ENCODE results near the gene SMYD2.

The SMYD2 gene, protein sequence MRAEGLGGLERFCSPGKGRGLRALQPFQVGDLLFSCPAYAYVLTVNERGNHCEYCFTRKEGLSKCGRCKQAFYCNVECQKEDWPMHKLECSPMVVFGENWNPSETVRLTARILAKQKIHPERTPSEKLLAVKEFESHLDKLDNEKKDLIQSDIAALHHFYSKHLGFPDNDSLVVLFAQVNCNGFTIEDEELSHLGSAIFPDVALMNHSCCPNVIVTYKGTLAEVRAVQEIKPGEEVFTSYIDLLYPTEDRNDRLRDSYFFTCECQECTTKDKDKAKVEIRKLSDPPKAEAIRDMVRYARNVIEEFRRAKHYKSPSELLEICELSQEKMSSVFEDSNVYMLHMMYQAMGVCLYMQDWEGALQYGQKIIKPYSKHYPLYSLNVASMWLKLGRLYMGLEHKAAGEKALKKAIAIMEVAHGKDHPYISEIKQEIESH

GRCh38 chr1:214281021-214281719 is at the start of gene SMYD2:
Gene SMYD2, plus strand, starts transcription at chr1:214281159. Its CDS starts 96 bp downstream, at chr1:214281255.
- DNase-seq = peak; percentile 81

- DNase-seq = no peak
Measured at GRCh38 chr1:214233856-214234634, 46.9 kb upstream of the SMYD2 start.

DNA sequence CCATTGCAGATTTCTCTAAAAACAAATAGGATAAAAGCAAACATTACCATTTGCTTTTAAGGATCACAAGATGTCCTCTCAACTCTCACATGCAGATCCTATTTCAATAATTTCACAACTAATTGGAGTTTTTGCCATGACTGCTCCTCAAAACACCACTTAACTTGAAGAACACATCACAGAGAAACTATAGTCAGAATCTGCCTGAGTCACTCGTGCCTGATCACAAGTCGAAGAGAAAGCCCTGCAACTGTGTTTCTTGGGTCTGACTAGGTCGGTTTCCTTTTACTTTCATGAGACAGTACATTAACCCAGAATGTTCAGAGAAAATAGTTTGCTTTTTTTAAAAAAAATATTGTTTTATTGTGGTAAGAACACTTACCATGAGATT is 46.3 kb upstream of the SMYD2 start:
- no peak for DNase-seq

GRCh38 chr1:214236477-214236876 is 44.5 kb upstream of the SMYD2 start:
- DNase-seq = no peak

DNA sequence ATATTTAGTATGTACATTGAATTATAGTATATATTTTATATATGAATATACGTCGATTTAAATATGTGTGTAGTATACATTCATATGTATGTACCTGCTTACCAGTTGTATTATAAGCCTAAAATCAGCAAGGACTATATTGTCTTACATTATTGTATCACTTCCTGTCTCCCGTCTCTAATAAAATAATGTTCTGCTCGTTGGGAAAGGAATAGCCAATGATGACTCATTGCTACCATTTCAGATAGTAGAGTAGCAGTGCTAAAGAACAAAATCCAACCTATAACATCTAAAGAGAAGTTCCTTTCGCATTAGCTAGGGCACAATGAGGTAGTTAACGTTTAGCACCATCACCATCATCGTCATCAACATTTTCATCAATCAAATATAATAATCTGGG is 39.9 kb upstream of the SMYD2 start:
- no peak for DNase-seq

DNA sequence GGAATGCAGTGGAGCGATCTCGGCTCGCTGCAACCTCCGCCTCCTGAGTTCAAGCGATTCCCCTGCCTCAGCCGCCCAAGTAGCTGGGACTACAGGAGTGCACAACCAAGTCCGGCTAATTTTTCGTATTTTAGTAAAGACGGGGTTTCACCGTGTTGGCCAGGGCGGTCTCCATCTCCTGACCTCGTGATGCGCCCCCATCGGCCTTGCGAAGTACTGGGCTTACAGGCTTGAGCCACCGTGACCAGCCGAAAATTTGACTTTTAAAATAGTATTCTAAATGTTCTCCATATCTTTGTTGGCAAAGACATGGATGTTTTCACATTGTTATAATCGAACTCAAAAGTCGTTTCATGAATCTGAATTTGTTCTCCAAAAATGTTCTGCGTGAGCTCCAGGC is 36.7 kb upstream of the SMYD2 start:
- DNase-seq = no peak

GRCh38 chr1:214244841-214245240 is 36.1 kb upstream of the SMYD2 start:
- no peak for DNase-seq

- DNase-seq = no peak
Measured at GRCh38 chr1:214247501-214248041, 33.4 kb upstream of the SMYD2 start.

DNA sequence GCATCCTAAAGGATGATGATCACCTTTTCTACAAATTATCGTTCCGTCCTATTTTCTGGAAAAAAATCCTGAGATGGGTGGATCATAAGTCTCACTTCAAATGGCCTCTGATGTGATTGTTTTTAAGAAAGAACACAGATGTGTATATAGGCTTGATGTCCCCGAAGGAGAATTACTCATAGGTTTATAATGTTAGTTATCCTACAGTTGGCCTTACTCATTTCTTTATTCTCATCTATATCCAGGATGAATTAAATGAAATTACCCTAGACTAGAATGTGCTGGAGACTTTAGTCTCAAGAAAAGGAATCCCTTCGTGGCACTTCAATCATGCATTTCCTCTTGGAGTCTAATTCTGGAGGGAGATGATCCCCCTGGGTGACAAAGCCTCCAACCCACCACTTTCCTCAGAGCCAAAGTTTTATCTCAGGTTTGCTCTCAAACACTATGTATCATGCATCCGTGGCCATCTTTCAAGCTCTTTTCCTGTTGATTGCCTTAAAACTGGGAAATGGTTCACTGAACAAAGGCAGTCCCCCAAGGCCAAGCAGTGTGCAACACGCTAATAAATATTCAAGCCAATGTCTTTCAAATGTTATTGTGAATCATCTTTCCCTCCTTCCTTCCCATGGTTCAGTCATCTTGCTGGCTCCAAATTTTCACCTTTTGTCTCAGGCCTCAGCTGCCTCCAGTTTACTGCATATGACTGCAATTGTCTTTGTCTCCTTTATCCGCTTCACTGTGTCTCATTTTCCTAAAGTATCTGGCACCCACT is 32.5 kb upstream of the SMYD2 start:
- no peak for DNase-seq

GRCh38 chr1:214249651-214250050 is 31.3 kb upstream of the SMYD2 start:
- DNase-seq = no peak

- DNase-seq = no peak
Measured at GRCh38 chr1:214251354-214251753, 29.6 kb upstream of the SMYD2 start.

DNA sequence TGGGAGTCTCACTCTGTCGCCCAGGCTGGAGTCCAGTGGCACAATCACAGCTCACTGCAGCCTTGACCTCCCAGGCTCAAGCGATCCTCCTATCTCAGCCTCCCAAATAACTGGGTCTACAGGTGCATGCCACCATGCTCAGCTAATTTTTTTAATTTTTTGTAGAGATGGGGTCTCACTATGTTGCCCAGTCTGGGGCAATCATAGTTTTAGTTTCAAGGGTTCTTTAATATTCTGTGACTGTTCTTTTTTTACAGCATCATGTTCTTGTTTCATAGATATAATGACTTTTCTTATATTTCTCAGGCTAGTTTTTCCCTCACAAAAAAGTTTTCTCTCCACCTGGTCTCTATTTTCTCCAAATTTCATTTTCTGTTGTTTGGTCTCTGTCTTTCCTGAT is 25.4 kb upstream of the SMYD2 start:
- DNase-seq = no peak

GRCh38 chr1:214259353-214259977 is 21.5 kb upstream of the SMYD2 start:
- no peak for DNase-seq

DNA sequence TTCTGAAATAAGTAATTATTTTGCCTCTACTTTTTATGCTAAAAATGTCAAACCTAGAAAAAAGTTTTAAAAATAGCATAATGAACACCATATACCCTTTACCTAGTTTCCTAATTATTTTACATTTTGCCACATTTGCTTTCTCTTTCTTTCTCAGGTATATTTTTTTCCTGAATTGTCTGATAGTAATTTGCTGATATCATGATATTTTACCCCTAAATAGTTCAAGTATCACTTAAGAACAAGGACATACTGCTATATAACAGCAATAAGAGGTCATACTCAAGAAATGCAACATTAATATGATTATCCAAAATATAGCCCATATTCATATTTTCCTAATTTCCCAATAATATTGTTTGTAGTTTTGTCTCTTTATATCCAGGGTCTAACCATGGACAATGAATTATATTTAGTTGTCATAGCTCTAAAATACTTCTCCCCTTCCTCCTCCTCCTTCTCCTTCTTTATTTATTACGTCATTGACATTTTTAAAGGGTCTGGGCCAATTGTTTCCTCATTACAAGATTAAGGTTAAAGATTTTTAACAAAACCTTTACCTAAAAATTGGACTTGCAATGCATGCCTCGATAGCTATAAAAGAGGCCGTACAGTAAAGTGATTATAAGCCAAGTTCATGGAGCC is 20.3 kb upstream of the SMYD2 start:
- no peak for DNase-seq

GRCh38 chr1:214261206-214262123 is 19.5 kb upstream of the SMYD2 start:
- peak; percentile 82 for DNase-seq

GRCh38 chr1:214264196-214264595 is 16.8 kb upstream of the SMYD2 start:
- no peak for DNase-seq

DNA sequence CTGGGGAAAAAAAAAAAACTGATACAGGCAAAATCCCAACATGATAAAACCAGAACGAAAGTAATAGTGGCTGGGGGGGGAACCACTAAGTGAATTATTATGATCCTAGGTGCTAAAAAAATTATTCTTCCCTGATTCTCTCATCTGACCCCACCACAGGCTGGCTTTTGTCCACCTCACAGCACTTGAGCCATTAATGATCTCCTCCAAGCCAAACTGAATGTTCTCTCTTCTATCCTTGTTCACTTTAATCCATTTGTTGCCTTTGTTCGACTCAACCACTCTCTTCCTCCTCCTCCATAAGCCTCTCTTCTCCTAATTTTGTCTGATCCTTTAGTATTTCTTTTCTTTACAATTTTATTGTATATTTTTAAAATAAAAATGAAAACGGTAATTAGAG is 16.0 kb upstream of the SMYD2 start:
- DNase-seq = no peak

DNA sequence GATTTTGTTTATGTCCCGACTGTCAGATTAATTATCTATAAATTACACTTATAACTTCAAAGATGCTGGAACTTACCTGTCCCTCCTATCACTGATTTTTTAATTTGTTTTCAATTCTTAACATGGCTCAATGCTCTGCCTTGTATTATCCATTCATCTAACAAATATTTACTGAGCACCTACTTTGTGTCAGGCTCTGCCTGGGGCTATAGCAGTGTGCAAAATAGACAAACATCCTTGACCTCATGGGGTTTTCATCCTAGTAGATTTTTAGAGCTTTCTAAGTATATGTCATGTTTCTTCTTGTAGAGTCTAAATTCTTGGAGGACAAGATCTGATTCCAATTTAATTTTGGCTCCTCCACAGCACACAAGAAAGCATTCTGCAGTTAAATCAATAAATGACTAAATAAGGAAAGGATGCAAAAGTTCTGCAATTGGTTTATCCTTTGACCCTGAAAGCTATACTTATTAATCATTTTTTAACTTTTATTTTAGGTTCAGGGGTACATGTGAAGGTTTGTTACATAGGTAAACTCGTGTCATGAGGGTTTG is 10.8 kb upstream of the SMYD2 start:
- no peak for DNase-seq

DNA sequence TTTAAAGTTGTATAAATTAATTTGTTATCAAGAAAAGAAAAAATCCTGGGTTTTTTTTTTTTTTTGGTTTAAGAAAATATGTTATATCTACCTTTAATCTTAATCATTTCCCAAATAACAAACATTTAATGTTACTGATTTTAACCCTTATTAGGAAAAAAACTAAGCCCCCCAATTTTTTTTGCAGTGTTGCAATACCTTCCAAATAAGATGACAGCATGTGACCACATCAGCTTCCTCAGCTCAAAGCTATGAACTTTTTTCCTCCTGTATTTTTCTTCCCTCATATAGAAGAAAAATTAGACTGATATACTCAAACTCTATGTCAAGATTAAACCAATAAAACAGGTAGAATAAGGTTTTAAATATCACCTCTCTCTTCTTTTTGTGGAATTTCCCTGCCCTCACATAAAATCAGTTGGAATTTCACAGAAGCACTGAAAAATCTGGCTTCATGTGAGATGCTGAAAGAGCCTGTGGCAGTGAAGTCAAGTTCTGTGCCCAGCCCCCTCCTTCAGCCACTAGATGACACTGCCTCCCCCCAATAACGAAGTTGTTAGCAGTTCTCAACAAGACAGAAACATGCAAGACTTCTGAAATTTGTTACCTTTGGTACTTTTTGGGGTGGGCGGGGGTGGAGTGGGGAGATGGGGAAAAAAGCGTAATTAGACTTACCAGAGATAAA is 9.6 kb upstream of the SMYD2 start:
- no peak for DNase-seq

Measured in left hindlimb (tissue), 1 donor.